Measurements from ENCODE around the gene SYT12. TPM values are rescaled to one million over a fixed set of nuclear protein-coding genes. Genes with fewer than 3 reads are reported as not detected.

The SYT12 gene
- total and polyA plus RNA-seq, 4 donors = 0.47 to 12.1 (median 1.4) TPM

DNA sequence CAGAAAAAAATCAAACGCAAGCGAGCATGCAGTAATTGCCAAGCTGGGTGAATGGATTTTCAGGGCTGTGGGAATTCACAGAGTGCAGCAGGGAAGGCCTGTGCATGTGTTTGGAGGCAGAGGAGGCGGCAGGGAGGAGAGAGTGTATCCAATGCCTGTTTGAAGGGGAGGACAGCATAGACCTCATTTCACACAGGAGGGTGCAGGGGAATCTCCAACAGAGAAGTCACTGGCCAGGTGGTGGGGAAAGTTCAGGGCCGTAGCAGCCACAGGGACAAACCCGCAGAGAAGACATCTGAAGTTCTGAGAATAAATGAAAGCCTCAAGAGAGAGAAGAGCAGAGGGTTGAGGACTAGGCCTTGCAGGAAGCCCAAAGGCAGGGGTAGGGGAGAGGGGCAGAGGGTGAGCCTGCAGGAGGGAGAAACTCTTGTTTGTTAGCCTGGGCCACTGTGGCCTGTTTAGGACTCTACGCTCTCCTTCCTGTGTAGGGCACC is 76.9 kb downstream of the SYT12 start:
- Histone ChIP-seq H3K27ac (ENCODE audit: low read depth in 1 of 2, low read length in 2 of 2) (peak overlapping the region in 1 of 2 donors; percentile 3), H3K4me3 (ENCODE audit: low read depth in 1 of 3, low read length in 3 of 3) (no peak overlapping the region), H3K9me3 (ENCODE audit: control insufficient read depth in 4 of 4, low read length in 3 of 4) (no peaks in the 10 kb centered on the region), H3K9ac (ENCODE audit: low read depth in 1 of 2, low read length in 2 of 2) (no peak overlapping the region), H3K27me3 (ENCODE audit: control insufficient read depth in 4 of 4, insufficient read depth in 4 of 4, low read length in 3 of 4) (no peaks in the 10 kb centered on the region), H3K36me3 (ENCODE audit: control insufficient read depth in 4 of 4, insufficient read depth in 3 of 4, low read depth in 1 of 4, low read length in 3 of 4) (no peaks in the 10 kb centered on the region), H3K4me1 (ENCODE audit: control insufficient read depth in 4 of 4, insufficient read depth in 4 of 4, low read length in 3 of 4) (peaks cover 0 to 7% (median 3%) of the 10 kb centered on the region in 4 donors)
- TF ChIP-seq EGR1 (IDR thresholded peaks at IDR 0.05; ENCODE audit: low read depth in 2 of 2) = no peak
- no peak for TF ChIP-seq ZBTB33 (IDR thresholded peaks at IDR 0.05)
- no peak for TF ChIP-seq TAF1 (conservative IDR thresholded peaks at IDR 0.05)
- TF ChIP-seq NR2F2 (IDR thresholded peaks at IDR 0.05) = no peak
- TF ChIP-seq RXRA (IDR thresholded peaks at IDR 0.05) = no peak
- TF ChIP-seq, protein P1, sequence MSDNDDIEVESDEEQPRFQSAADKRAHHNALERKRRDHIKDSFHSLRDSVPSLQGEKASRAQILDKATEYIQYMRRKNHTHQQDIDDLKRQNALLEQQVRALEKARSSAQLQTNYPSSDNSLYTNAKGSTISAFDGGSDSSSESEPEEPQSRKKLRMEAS (IDR thresholded peaks at IDR 0.05) = no peak
- TF ChIP-seq FOXA2 (IDR thresholded peaks at IDR 0.05) = no peak
- no peak for TF ChIP-seq JUND (IDR thresholded peaks at IDR 0.05)
- TF ChIP-seq, protein P2, sequence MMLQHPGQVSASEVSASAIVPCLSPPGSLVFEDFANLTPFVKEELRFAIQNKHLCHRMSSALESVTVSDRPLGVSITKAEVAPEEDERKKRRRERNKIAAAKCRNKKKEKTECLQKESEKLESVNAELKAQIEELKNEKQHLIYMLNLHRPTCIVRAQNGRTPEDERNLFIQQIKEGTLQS (IDR thresholded peaks at IDR 0.05) = no peak
- 98% methylated on average over 6 of the region's 6 CpGs for WGBS
- DNase-seq (ENCODE audit: low spot score) = no peak

Other genes with a start within 250 kb of the SYT12 start
- 1 to 10 TPM; 3.0 to 7.7 TPM for gene RCE1, start 179.7 kb upstream of the SYT12 start, total RNA-seq
- gene RCE1, start 179.7 kb upstream of the SYT12 start, polyA plus RNA-seq = 1 to 10 TPM; 2.9 to 3.4 TPM
- gene LRFN4, start 166.1 kb upstream of the SYT12 start, total RNA-seq = 1 to 10 TPM in 1 of 2 donors, under 1 TPM in 1; 0.75 to 3.4 TPM
- 1 to 10 TPM in 1 of 2 donors, not detected in 1; 1.5 TPM for gene LRFN4, start 166.1 kb upstream of the SYT12 start, polyA plus RNA-seq
- gene PC, start 64.8 kb upstream of the SYT12 start, total RNA-seq = 100 to 1,000 TPM; 144 to 384 TPM
- 100 to 1,000 TPM; 209 to 583 TPM for gene PC, start 64.8 kb upstream of the SYT12 start, polyA plus RNA-seq
- not detected for gene C11orf86, start 47.8 kb upstream of the SYT12 start, total RNA-seq
- under 1 TPM in 1 of 2 donors, not detected in 1; 0.18 TPM for gene C11orf86, start 47.8 kb upstream of the SYT12 start, polyA plus RNA-seq
- gene RHOD, start 33.7 kb downstream of the SYT12 start, total RNA-seq = 10 to 100 TPM in 1 of 2 donors, 1 to 10 TPM in 1; 7.8 to 27.0 TPM
- gene RHOD, start 33.7 kb downstream of the SYT12 start, polyA plus RNA-seq = 10 to 100 TPM; 39.4 to 50.7 TPM
- 10 to 100 TPM; 25.2 to 44.9 TPM for gene KDM2A, start 96.1 kb downstream of the SYT12 start, total RNA-seq
- 10 to 100 TPM in 1 of 2 donors, 1 to 10 TPM in 1; 8.3 to 19.6 TPM for gene KDM2A, start 96.1 kb downstream of the SYT12 start, polyA plus RNA-seq
- gene GRK2, start 243.3 kb downstream of the SYT12 start, total RNA-seq = 10 to 100 TPM; 35.0 to 41.4 TPM
- 10 to 100 TPM; 13.4 to 28.4 TPM for gene GRK2, start 243.3 kb downstream of the SYT12 start, polyA plus RNA-seq